Breast epithelium (tissue), 4 donors: ENCODE data around the gene CACNA1A. TPM values are rescaled to one million over a fixed set of nuclear protein-coding genes. Genes with fewer than 3 reads are reported as not detected.

ENCODE experiments used
- DNase-seq, 2 donors: peaks; one replicate each; pipeline ENCODE4 v3.0.0-alpha.2; 2019; ENCODE audit warnings: low spot score in 2 of 2
- H3K27ac ChIP-seq, 2 donors: fragments of 200-600 bp; sonication (generic) in 1 of 2; one replicate each; pipeline ENCODE4 v1.5.1; 2016 to 2019; ENCODE audit warnings: mild to moderate bottlenecking in 1 of 2
- H3K27me3 ChIP-seq, 2 donors: fragments of 200-600 bp; sonication (generic) in 1 of 2; one replicate each; pipeline versions ENCODE4 v1.5.1 to v1.6.0; 2017 to 2019; ENCODE audit warnings: control low read depth in 1 of 2, mild to moderate bottlenecking in 1 of 2
- H3K36me3 ChIP-seq: fragments of 200-600 bp; one replicate; pipeline ENCODE4 v1.5.1; 2019
- H3K4me1 ChIP-seq, 2 donors: fragments of 200-600 bp; sonication (generic); one replicate each; pipeline ENCODE4 v1.5.1; 2016 to 2019; ENCODE audit warnings: control low read depth in 1 of 2
- H3K4me3 ChIP-seq, 3 donors: fragments of 200-600 bp; sonication (generic); 1 replicate in 2 of 3; 2 replicates in 1 of 3; pipeline ENCODE4 v1.5.1; 2016 to 2019; ENCODE audit warnings: mild to moderate bottlenecking in 3 of 3, moderate library complexity in 2 of 3
- H3K9me3 ChIP-seq, 2 donors: fragments of 200-600 bp; sonication (generic) in 1 of 2; one replicate each; pipeline ENCODE4 v1.5.1; 2016 to 2019; ENCODE audit warnings: control low read depth in 1 of 2
- POLR2A ChIP-seq: fragments of 450-650 bp; IDR thresholded peaks from one replicate; pipeline ENCODE4 v1.6.1; 2016; ENCODE audit warnings: antibody characterized with exemption, mild to moderate bottlenecking, moderate library complexity
- POLR2AphosphoS5 ChIP-seq, 3 donors: sonication (generic); formaldehyde crosslinking; IDR thresholded peaks; one replicate each; pipeline ENCODE4 v1.6.1; 2017; ENCODE audit warnings: antibody characterized with exemption in 3 of 3
- intact Hi-C: fragments of 100-400 bp; cut with DNase I; formaldehyde crosslinking; loops from one replicate; pipeline ENCODE4 v1.15.1; 2023; ENCODE audit warnings: low total_unique reads
- total RNA-seq, 3 donors: library from RNA; depleted of rRNA; stranded (reverse); fragments of >200 nt; gene quantifications; one replicate each; pipeline ENCODE4 v1.1.0, GENCODE V29; 2016
- TF ChIP-seq, protein P1 (sequence below), 3 donors: fragments of 450-650 bp; IDR thresholded peaks; one replicate each; pipeline ENCODE4 v1.5.1; 2016 to 2017; ENCODE audit warnings: antibody characterized with exemption in 3 of 3, mild to moderate bottlenecking in 3 of 3, moderate library complexity in 3 of 3

CACNA1A gene
- total RNA-seq, 3 donors from 2014 or later, result 0.16 to 1.0 (median 0.33) TPM

DNA sequence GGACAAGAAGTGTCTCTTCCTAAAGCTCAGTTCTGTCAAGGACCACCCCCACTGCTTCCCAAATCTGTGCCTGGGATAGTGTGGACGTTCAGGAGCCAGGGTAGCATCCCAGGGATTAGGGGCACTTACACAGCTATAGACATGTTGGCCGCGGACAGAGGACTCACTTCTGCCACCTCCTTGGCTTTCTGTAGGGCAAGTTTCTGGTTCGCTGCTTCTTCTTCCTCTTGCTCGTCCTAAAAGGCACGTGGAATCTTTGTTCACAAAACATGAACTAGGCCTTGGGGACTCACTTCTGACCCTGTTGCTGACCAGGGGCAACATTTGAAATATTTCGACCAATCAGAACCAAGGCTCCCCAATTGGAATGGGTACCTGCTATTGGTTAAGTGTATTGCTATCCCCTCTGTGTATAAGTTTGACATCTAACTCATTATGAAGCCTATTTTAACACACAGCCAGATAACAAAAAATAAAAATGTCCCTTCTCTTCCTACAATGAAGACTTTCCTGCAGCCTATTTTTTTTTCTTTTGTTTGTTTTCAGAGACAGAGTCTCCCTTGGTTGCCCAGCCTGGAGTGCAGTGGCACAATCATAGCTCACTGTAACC lies 205.8 kb downstream of the CACNA1A start:
- Histone ChIP-seq H3K27ac (no peak overlapping the region), H3K9me3 (no peaks in the 10 kb centered on the region), H3K27me3 (peaks cover 3 to 35% of the 10 kb centered on the region in 2 donors), H3K4me3 (no peak overlapping the region), H3K36me3 (no peaks in the 10 kb centered on the region), H3K4me1 (no peaks in the 10 kb centered on the region)
- TF ChIP-seq, protein P1, sequence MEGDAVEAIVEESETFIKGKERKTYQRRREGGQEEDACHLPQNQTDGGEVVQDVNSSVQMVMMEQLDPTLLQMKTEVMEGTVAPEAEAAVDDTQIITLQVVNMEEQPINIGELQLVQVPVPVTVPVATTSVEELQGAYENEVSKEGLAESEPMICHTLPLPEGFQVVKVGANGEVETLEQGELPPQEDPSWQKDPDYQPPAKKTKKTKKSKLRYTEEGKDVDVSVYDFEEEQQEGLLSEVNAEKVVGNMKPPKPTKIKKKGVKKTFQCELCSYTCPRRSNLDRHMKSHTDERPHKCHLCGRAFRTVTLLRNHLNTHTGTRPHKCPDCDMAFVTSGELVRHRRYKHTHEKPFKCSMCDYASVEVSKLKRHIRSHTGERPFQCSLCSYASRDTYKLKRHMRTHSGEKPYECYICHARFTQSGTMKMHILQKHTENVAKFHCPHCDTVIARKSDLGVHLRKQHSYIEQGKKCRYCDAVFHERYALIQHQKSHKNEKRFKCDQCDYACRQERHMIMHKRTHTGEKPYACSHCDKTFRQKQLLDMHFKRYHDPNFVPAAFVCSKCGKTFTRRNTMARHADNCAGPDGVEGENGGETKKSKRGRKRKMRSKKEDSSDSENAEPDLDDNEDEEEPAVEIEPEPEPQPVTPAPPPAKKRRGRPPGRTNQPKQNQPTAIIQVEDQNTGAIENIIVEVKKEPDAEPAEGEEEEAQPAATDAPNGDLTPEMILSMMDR (IDR thresholded peaks at IDR 0.05), result no peak
- TF ChIP-seq POLR2AphosphoS5 (IDR thresholded peaks at IDR 0.05) (no peak), POLR2A (no peak)
- DNase-seq, result no peak
- intact Hi-C loops, result no loop called here

DNA sequence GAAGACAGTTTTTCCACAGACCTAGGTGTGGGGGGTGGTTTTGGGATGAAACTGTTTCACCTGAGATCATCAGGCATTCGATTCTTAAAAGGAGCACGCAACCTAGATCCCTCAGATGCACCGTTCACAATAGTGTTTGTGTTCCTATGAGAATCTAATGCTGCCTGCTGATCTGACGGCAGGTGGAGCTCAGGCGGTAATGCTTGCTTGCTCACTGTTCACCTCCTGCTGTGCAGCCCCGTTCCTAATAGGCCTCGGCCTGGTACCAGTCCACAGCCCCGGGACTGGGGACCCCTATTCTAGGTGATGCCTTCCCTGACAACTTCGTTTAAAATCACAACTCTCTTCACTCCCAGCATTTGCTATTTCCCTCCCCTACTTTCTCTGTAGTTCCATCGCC lies 206.4 kb downstream of the CACNA1A start:
- Histone ChIP-seq H3K4me1 (no peaks in the 10 kb centered on the region), H3K36me3 (no peaks in the 10 kb centered on the region), H3K4me3 (no peak overlapping the region), H3K27ac (no peak overlapping the region), H3K27me3 (peaks cover 3 to 35% of the 10 kb centered on the region in 2 donors), H3K9me3 (no peaks in the 10 kb centered on the region)
- intact Hi-C loops, result no loop called here
- TF ChIP-seq, protein P1 (IDR thresholded peaks at IDR 0.05), result no peak
- TF ChIP-seq POLR2A, result no peak
- no peak for TF ChIP-seq POLR2AphosphoS5 (IDR thresholded peaks at IDR 0.05)
- DNase-seq, result no peak

DNA sequence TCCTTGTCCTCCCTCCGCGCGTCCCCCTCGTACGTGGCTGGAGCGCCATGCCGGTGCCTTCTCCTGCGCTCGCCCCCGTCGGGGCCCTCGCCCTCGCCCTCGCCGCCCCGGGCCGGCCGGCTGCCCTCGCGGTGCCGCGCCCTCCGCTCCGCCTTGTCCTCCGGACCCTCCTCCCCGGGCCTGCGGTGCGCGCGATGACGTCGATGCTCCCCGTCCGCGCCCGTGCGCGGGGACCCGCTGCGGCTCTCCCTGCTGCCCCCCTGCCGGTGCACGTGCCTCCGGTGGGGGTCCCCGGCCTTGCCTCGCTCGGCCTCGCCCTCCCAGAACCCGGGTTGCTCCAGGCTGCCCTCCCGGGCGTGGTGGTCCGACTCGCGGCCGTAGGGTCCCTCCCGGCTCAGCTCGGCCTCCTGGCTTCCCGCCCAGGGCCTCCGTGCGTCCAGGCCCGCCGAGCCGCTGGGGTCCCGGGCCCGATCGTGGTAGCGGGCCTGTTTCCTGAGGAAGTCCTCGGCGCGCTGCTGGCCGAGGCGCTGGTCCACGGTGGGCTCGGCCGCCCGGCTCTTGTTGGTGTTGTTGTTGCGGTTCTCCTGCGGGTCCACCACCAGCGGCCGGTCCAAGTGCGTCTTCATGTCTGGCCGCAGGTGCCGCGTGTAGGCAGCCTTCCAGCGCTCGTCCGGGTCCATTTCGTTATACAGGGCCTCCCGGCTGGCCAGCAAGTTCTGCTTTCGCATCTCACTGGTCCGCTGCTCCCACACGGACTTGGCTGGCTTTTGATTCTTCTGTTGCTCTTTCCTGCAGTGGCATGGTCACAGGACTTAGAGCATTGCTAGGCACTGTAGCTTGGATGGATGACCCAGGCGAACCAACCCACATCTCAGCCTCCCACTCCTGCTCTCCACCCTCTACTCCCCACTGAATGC lies 207.5 kb downstream of the CACNA1A start:
- DNase-seq, result no peak
- H3K4me3 ChIP-seq, result peak overlapping the region in 2 of 3 donors; percentile 41 to 61
- intact Hi-C loops, result no loop called here
- H3K27ac ChIP-seq, result peak overlapping the region in 1 of 2 donors; percentile 19
- TF ChIP-seq, protein P1 (IDR thresholded peaks at IDR 0.05), result no peak
- TF ChIP-seq POLR2AphosphoS5 (IDR thresholded peaks at IDR 0.05) (no peak), POLR2A (no peak)
- H3K27me3 ChIP-seq, result peaks cover 3 to 35% of the 10 kb centered on the region in 2 donors
- H3K36me3 ChIP-seq, result no peaks in the 10 kb centered on the region
- H3K9me3 ChIP-seq, result no peaks in the 10 kb centered on the region
- no peaks in the 10 kb centered on the region for H3K4me1 ChIP-seq

DNA sequence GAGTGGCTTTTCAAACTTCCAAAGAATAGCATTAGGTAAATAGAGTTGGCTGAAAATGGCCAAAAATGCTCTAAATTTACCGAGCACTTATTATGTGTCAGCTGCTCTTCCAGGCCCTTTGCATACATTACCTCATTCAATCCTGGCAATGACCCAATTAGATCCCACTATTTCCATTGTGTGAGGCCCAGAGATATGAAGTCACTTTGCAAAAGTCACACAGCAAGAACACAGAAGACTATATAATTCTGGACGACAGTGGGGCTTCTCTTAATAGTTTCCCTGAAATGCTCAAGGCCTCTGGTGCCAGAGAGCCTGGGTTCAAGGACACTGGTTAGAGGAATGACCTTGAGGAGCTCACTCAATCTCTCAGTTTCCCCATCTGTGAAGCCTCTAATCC lies 209.3 kb downstream of the CACNA1A start:
- intact Hi-C loops, result no loop called here
- H3K9me3 ChIP-seq, result no peaks in the 10 kb centered on the region
- TF ChIP-seq POLR2A (no peak), POLR2AphosphoS5 (IDR thresholded peaks at IDR 0.05) (no peak)
- TF ChIP-seq, protein P1 (IDR thresholded peaks at IDR 0.05), result no peak
- no peak overlapping the region for H3K27ac ChIP-seq
- H3K4me3 ChIP-seq, result no peak overlapping the region
- H3K27me3 ChIP-seq, result peaks cover 3 to 29% of the 10 kb centered on the region in 2 donors
- no peaks in the 10 kb centered on the region for H3K36me3 ChIP-seq
- DNase-seq, result no peak
- H3K4me1 ChIP-seq, result no peaks in the 10 kb centered on the region
